Measurements from ENCODE around the gene RHEB.

RHEB gene

GRCh38 chr7:151468217-151469018 is 51.3 kb downstream of the RHEB start:
- DNase-seq: no peak

GRCh38 chr7:151465169-151465568 is 54.5 kb downstream of the RHEB start:
- DNase-seq: no peak

- DNase-seq: no peak
Measured at GRCh38 chr7:151462306-151462779, 57.4 kb downstream of the RHEB start.

GRCh38 chr7:151461942-151462230 is 57.8 kb downstream of the RHEB start:
- DNase-seq: no peak

GRCh38 chr7:151461096-151461941 is 58.4 kb downstream of the RHEB start:
- no peak for DNase-seq

- DNase-seq: no peak
Measured at GRCh38 chr7:151460474-151460855, 59.2 kb downstream of the RHEB start.

- DNase-seq: no peak
Measured at GRCh38 chr7:151459726-151460473, 59.8 kb downstream of the RHEB start.

GRCh38 chr7:151457534-151457933 is 62.2 kb downstream of the RHEB start:
- DNase-seq: no peak

- DNase-seq: no peak
Measured at GRCh38 chr7:151456782-151457181, 62.9 kb downstream of the RHEB start.

- no peak for DNase-seq
Measured at GRCh38 chr7:151456276-151456675, 63.4 kb downstream of the RHEB start.

- DNase-seq: no peak
Measured at GRCh38 chr7:151455690-151456089, 64.0 kb downstream of the RHEB start.

GRCh38 chr7:151454932-151455530 is 64.7 kb downstream of the RHEB start:
- DNase-seq: no peak

- no peak for DNase-seq
Measured at GRCh38 chr7:151454305-151454704, 65.4 kb downstream of the RHEB start.

GRCh38 chr7:151453326-151453791 is 66.3 kb downstream of the RHEB start:
- peak in 1 of 5 experiments; percentile 51 for DNase-seq

- no peak for DNase-seq
Measured at GRCh38 chr7:151452680-151453325, 66.9 kb downstream of the RHEB start.

GRCh38 chr7:151451626-151452571 is 67.8 kb downstream of the RHEB start:
- DNase-seq: no peak

GRCh38 chr7:151451156-151451555 is 68.5 kb downstream of the RHEB start:
- no peak for DNase-seq

GRCh38 chr7:151449990-151450389 is 69.7 kb downstream of the RHEB start:
- no peak for DNase-seq

- peak; percentile 45 to 75 (median 66) for DNase-seq
Measured at GRCh38 chr7:151448261-151449252, 71.1 kb downstream of the RHEB start.

GRCh38 chr7:151447901-151448260 is 71.8 kb downstream of the RHEB start:
- DNase-seq: no peak

Data from T-helper 2 cell (primary cell).